Skeletal muscle tissue (tissue), 4 donors: ENCODE measurements around the gene APBA3. TPM values are rescaled to one million over a fixed set of nuclear protein-coding genes. Genes with fewer than 3 reads are reported as not detected.

Experiments used
- H3K27ac ChIP-seq: one replicate; pipeline ENCODE4 v1.7.0; 2013; ENCODE audit warnings: mild to moderate bottlenecking, low read depth, low read length, inconsistent platforms
- H3K27me3 ChIP-seq, 3 donors: one replicate each; pipeline ENCODE4 v1.7.0; 2013; ENCODE audit warnings: low read length in 3 of 3; ENCODE audit not compliant: control insufficient read depth in 3 of 3, insufficient read depth in 3 of 3
- H3K36me3 ChIP-seq, 3 donors: one replicate each; pipeline ENCODE4 v1.7.0; 2013; ENCODE audit warnings: low read length in 3 of 3; ENCODE audit not compliant: control insufficient read depth in 3 of 3, insufficient read depth in 3 of 3
- H3K4me1 ChIP-seq, 3 donors: one replicate each; pipeline ENCODE4 v1.7.0; 2013; ENCODE audit warnings: low read length in 3 of 3, mild to moderate bottlenecking in 3 of 3; ENCODE audit not compliant: control insufficient read depth in 3 of 3, insufficient read depth in 3 of 3
- H3K4me3 ChIP-seq, 3 donors: one replicate each; pipeline ENCODE4 v1.7.0; 2013; ENCODE audit warnings: low read length in 3 of 3
- H3K9ac ChIP-seq, 3 donors: one replicate each; pipeline ENCODE4 v1.7.0; 2013; ENCODE audit warnings: low read length in 3 of 3, mild to moderate bottlenecking in 3 of 3, moderate library complexity in 2 of 3, low read depth in 1 of 3
- H3K9me3 ChIP-seq, 3 donors: one replicate each; pipeline ENCODE4 v1.7.0; 2013; ENCODE audit warnings: low read length in 3 of 3; ENCODE audit not compliant: control insufficient read depth in 3 of 3
- total RNA-seq: library from RNA; depleted of rRNA; stranded (reverse); fragments of >200 nt; gene quantifications from one replicate; pipeline ENCODE4 v1.2.3, GENCODE V29; 2014
- donor health status: Osteomylitis.

Gene APBA3
- 9.4 TPM for total RNA-seq

- H3K9ac ChIP-seq, result peak within 1 kb of the TSS; percentile 98 to 100 (median 99)
- H3K4me1 ChIP-seq, result peaks cover 12 to 25% (median 23%) of the 10 kb centered on the region in 3 donors
- peak within 1 kb of the TSS; percentile 99 for H3K27ac ChIP-seq
- H3K27me3 ChIP-seq, result no peaks in the 10 kb centered on the region
- H3K36me3 ChIP-seq, result peaks cover 7 to 25% (median 18%) of the 10 kb centered on the region in 3 donors
- no peaks in the 10 kb centered on the region for H3K9me3 ChIP-seq
- peak within 1 kb of the TSS; percentile 96 to 98 (median 97) for H3K4me3 ChIP-seq
Measured at GRCh38 chr19:3761382-3762129, at the start of gene APBA3. APBA3 (minus strand) TSS chr19:3761692; CDS start chr19:3760264, 1,428 bp downstream.

- no peak overlapping the region for H3K4me3 ChIP-seq
- H3K27me3 ChIP-seq, result peaks cover 12 to 39% (median 13%) of the 10 kb centered on the region in 3 donors
- H3K9me3 ChIP-seq, result peaks cover 0 to 5% (median 4%) of the 10 kb centered on the region in 3 donors
- H3K4me1 ChIP-seq, result peaks cover 0 to 3% (median 0%) of the 10 kb centered on the region in 3 donors
- no peak overlapping the region for H3K9ac ChIP-seq
- no peaks in the 10 kb centered on the region for H3K36me3 ChIP-seq
- H3K27ac ChIP-seq, result no peak overlapping the region
Measured at GRCh38 chr19:3810708-3811355, 49.3 kb upstream of the APBA3 start.

GRCh38 chr19:3809881-3810707 is 48.6 kb upstream of the APBA3 start:
- Histone ChIP-seq H3K27me3 (peaks cover 13 to 45% (median 15%) of the 10 kb centered on the region in 3 donors), H3K9me3 (peaks cover 0 to 5% (median 4%) of the 10 kb centered on the region in 3 donors), H3K4me1 (peaks cover 0 to 3% (median 0%) of the 10 kb centered on the region in 3 donors), H3K4me3 (no peak overlapping the region), H3K36me3 (no peaks in the 10 kb centered on the region), H3K27ac (no peak overlapping the region), H3K9ac (no peak overlapping the region)

GRCh38 chr19:3808420-3809143 is 47.1 kb upstream of the APBA3 start:
- no peak overlapping the region for H3K4me3 ChIP-seq
- H3K27ac ChIP-seq, result no peak overlapping the region
- H3K4me1 ChIP-seq, result peaks cover 0 to 3% (median 0%) of the 10 kb centered on the region in 3 donors
- H3K9ac ChIP-seq, result no peak overlapping the region
- H3K36me3 ChIP-seq, result no peaks in the 10 kb centered on the region
- H3K9me3 ChIP-seq, result peaks cover 0 to 5% (median 4%) of the 10 kb centered on the region in 3 donors
- peaks cover 18 to 50% (median 24%) of the 10 kb centered on the region in 3 donors for H3K27me3 ChIP-seq

DNA sequence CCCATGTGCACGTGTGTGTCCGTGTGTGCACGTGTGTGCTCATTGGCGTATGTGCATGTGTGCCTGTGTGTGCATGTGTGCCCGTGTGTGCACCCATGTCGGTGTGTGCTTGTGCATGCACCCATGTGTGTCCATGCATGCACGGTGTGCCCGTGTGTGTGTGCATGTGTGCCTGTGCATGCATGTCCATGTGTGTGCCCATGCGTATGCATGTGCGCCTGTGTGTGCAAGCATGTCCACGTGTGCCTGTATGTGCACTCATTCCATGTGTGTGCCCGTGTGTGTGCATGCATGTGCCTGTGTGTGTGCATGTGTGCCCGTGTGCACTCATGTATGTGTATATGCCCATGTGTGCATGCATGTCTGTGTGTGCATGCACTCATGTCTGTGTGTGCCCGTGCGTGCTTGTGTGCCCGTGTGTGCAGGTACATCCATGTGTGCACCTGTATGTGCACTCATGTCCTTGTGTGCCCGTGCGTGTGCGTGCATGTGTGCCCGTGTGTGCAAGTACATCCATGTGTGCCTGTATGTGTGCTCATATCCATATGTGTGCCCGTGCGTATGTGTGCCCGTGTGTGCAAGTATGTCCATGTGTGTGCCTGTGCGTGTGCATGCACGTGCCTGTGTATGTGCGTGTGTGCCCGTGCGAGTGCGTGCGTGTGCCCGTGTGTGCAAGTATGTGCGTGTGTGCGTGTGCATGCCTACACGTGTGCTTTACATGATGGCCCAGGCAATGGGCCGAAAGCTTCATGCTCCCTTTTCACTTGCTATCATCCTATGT is 46.3 kb upstream of the APBA3 start:
- no peak overlapping the region for H3K9ac ChIP-seq
- H3K4me3 ChIP-seq, result no peak overlapping the region
- H3K36me3 ChIP-seq, result no peaks in the 10 kb centered on the region
- H3K27ac ChIP-seq, result no peak overlapping the region
- peaks cover 21 to 52% (median 26%) of the 10 kb centered on the region in 3 donors for H3K27me3 ChIP-seq
- H3K9me3 ChIP-seq, result peaks cover 0 to 5% (median 4%) of the 10 kb centered on the region in 3 donors
- no peaks in the 10 kb centered on the region for H3K4me1 ChIP-seq

DNA sequence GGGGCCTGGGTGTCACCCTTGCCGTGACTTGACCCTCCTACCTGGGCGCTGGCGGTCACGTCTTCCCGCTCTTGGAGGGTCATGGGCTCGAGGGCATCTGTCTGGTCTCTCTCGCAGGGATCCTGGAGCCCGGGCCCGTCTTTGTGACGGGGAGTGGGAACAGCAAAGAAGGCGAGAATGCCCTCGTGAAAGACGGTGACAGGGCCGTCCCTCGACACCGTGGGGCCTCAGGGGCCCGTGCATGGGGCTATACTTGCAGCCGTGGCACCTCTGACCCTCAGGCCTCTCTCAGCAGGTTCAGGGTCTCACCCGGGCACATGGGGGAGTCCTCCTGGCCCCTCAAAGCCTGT is 45.6 kb upstream of the APBA3 start:
- Histone ChIP-seq H3K27ac (no peak overlapping the region), H3K36me3 (no peaks in the 10 kb centered on the region), H3K4me3 (no peak overlapping the region), H3K27me3 (peaks cover 21 to 56% (median 30%) of the 10 kb centered on the region in 3 donors), H3K9ac (no peak overlapping the region), H3K9me3 (peaks cover 0 to 5% (median 4%) of the 10 kb centered on the region in 3 donors), H3K4me1 (no peaks in the 10 kb centered on the region)

GRCh38 chr19:3805859-3806258 is 44.4 kb upstream of the APBA3 start:
- peaks cover 33 to 64% (median 42%) of the 10 kb centered on the region in 3 donors for H3K27me3 ChIP-seq
- peaks cover 0 to 5% (median 4%) of the 10 kb centered on the region in 3 donors for H3K9me3 ChIP-seq
- H3K4me3 ChIP-seq, result no peak overlapping the region
- H3K36me3 ChIP-seq, result no peaks in the 10 kb centered on the region
- no peak overlapping the region for H3K9ac ChIP-seq
- H3K4me1 ChIP-seq, result peaks cover 0 to 8% (median 2%) of the 10 kb centered on the region in 3 donors
- no peak overlapping the region for H3K27ac ChIP-seq

DNA sequence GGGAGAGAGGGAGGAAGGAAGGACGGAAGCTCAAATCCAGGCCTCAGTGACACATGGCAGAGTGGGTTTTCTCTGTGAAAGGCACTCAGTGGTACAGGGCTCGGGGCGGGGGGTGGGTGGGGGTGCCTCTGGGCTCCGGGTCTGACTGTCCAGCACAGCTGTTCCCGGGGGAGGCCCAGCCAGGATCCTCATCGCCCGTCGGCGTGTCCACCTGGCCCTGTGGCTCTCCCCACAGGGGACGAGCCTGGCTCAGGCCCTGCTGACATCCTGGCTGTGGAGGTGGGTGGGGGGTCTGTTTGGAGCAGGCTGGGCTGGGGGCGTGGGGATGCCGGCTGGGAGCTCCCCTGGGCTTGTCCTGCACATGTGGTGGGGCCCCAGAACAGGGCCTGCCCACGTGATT is 42.9 kb upstream of the APBA3 start:
- H3K4me1 ChIP-seq, result peaks cover 0 to 8% (median 2%) of the 10 kb centered on the region in 3 donors
- H3K4me3 ChIP-seq, result no peak overlapping the region
- peaks cover 30 to 62% (median 41%) of the 10 kb centered on the region in 3 donors for H3K27me3 ChIP-seq
- H3K36me3 ChIP-seq, result no peaks in the 10 kb centered on the region
- peaks cover 0 to 5% (median 4%) of the 10 kb centered on the region in 3 donors for H3K9me3 ChIP-seq
- no peak overlapping the region for H3K27ac ChIP-seq
- H3K9ac ChIP-seq, result no peak overlapping the region

GRCh38 chr19:3803986-3804385 is 42.5 kb upstream of the APBA3 start:
- no peak overlapping the region for H3K4me3 ChIP-seq
- H3K9ac ChIP-seq, result no peak overlapping the region
- peaks cover 0 to 8% (median 2%) of the 10 kb centered on the region in 3 donors for H3K4me1 ChIP-seq
- peaks cover 34 to 62% (median 45%) of the 10 kb centered on the region in 3 donors for H3K27me3 ChIP-seq
- no peaks in the 10 kb centered on the region for H3K36me3 ChIP-seq
- no peak overlapping the region for H3K27ac ChIP-seq
- H3K9me3 ChIP-seq, result peaks cover 0 to 5% (median 4%) of the 10 kb centered on the region in 3 donors
